IMR-90 (cell line): ENCODE results near the gene LYVE1. TPM values are rescaled to one million over a fixed set of nuclear protein-coding genes. Genes with fewer than 3 reads are reported as not detected.
A peak's percentile ranks its signal among the peaks of the same experiment; 100 is the strongest.

Experiments
- ATAC-seq: fragments of 200-7000 bp; cut with Tn5 transposase; 2 replicates; pipeline ENCODE4 v1.9.1; 2020; ENCODE audit warnings: low read depth, mild to moderate bottlenecking, moderate library complexity
- BruUV-seq: library from RNA; stranded (reverse); fragments of 400-500 nt; replicated peaks from 2 replicates; lab custom pipeline; 2021; lab: Mats Ljungman, UMichigan
- CTCF ChIA-PET: fragments of 300-600 bp; formaldehyde crosslinking; extraction: SDS; loops from one replicate; lab custom pipeline; 2021; ENCODE audit warnings: antibody characterized with exemption; lab: Yijun Ruan, JAX
- POLR2A ChIA-PET: fragments of 300-600 bp; sonication (Branson Sonifier 250); formaldehyde crosslinking; loops from one replicate; lab custom pipeline; 2022; ENCODE audit warnings: antibody characterized with exemption; ENCODE audit not compliant: unreplicated experiment; lab: Charles Lee
- DNase-seq: peaks from one replicate; pipeline ENCODE4 v3.0.0; 2013
- H2AFZ ChIP-seq: replicated peaks from 2 replicates; pipeline ENCODE3; 2013; ENCODE audit warnings: low read length, mild to moderate bottlenecking; ENCODE audit not compliant: poor library complexity
- H2AK5ac ChIP-seq: 2 replicates; pipeline ENCODE4 v1.6.1; 2013; ENCODE audit warnings: low read depth, low read length, inconsistent platforms
- H2AK9ac ChIP-seq: replicated peaks from 2 replicates; pipeline ENCODE3; 2013; ENCODE audit warnings: mild to moderate bottlenecking, low read depth, low read length, moderate library complexity; ENCODE audit not compliant: poor library complexity
- H2BK120ac ChIP-seq: 2 replicates; pipeline ENCODE4 v1.6.1; 2013; ENCODE audit warnings: low read depth, low read length, inconsistent platforms
- H2BK15ac ChIP-seq: 3 replicates; pipeline ENCODE4 v1.6.1; 2013; ENCODE audit warnings: low read depth, low read length, inconsistent platforms
- H2BK20ac ChIP-seq: 2 replicates; pipeline ENCODE4 v1.6.1; 2013; ENCODE audit warnings: low read depth, mild to moderate bottlenecking, inconsistent platforms, low read length, moderate library complexity
- H2BK5ac ChIP-seq: 2 replicates; pipeline ENCODE4 v1.6.1; 2013; ENCODE audit warnings: mild to moderate bottlenecking, low read depth, low read length, inconsistent platforms; ENCODE audit not compliant: poor library complexity, severe bottlenecking
- H3K14ac ChIP-seq: replicated peaks from 2 replicates; pipeline ENCODE4 v1.6.1; 2013; ENCODE audit warnings: low read depth, low read length, inconsistent platforms
- H3K18ac ChIP-seq: 2 replicates; pipeline ENCODE4 v1.6.1; 2013; ENCODE audit warnings: low read depth, low read length, control low read depth
- H3K23ac ChIP-seq: 2 replicates; pipeline ENCODE4 v1.6.1; 2013; ENCODE audit warnings: low read depth, low read length, inconsistent platforms
- H3K27ac ChIP-seq: 2 replicates; pipeline ENCODE4 v1.5.1; 2013; ENCODE audit warnings: mild to moderate bottlenecking, control low read depth, low read length; ENCODE audit not compliant: insufficient read depth
- H3K27me3 ChIP-seq: 2 replicates; pipeline ENCODE4 v1.6.1; 2013; ENCODE audit warnings: low read length; ENCODE audit not compliant: control insufficient read depth, insufficient read depth
- H3K36me3 ChIP-seq: 2 replicates; pipeline ENCODE4 v1.6.1; 2013; ENCODE audit warnings: low read length, mixed read lengths; ENCODE audit not compliant: control insufficient read depth, insufficient read depth
- H3K4ac ChIP-seq: 2 replicates; pipeline ENCODE4 v1.6.1; 2013; ENCODE audit warnings: low read depth, low read length, inconsistent platforms
- H3K4me1 ChIP-seq: 2 replicates; pipeline ENCODE4 v1.6.1; 2013; ENCODE audit warnings: low read length, mixed read lengths; ENCODE audit not compliant: control insufficient read depth, insufficient read depth
- H3K4me2 ChIP-seq: 2 replicates; pipeline ENCODE4 v1.6.1; 2013; ENCODE audit warnings: low read depth, mild to moderate bottlenecking, control low read depth, low read length, moderate library complexity
- H3K4me3 ChIP-seq: 2 replicates; pipeline ENCODE4 v1.5.1; 2013; ENCODE audit warnings: low read depth, mild to moderate bottlenecking, control low read depth, low read length, moderate library complexity; ENCODE audit not compliant: insufficient read depth
- H3K56ac ChIP-seq: 2 replicates; pipeline ENCODE4 v1.6.1; 2013; ENCODE audit warnings: low read length, inconsistent platforms; ENCODE audit not compliant: insufficient read depth; ENCODE audit errors: extremely low read depth
- H3K79me1 ChIP-seq, 2 experiments: 2 replicates each; pipeline ENCODE4 v1.6.1; 2013; ENCODE audit warnings: low read length in 2 of 2, inconsistent platforms in 1 of 2, low read depth in 1 of 2
- H3K9ac ChIP-seq: 2 replicates; pipeline ENCODE4 v1.6.1; 2013; ENCODE audit warnings: low read depth, low read length, control low read depth
- H3K9me1 ChIP-seq: 2 replicates; pipeline ENCODE4 v1.6.1; 2013; ENCODE audit warnings: low read length, inconsistent platforms; ENCODE audit not compliant: insufficient read depth
- H3K9me3 ChIP-seq: 2 replicates; pipeline ENCODE4 v1.6.1; 2013; ENCODE audit warnings: low read length; ENCODE audit not compliant: control insufficient read depth, insufficient read depth
- H4K20me1 ChIP-seq: 2 replicates; pipeline ENCODE4 v1.6.1; 2013; ENCODE audit warnings: low read length, inconsistent platforms; ENCODE audit not compliant: insufficient read depth
- H4K5ac ChIP-seq: 2 replicates; pipeline ENCODE4 v1.6.1; 2013; ENCODE audit warnings: mild to moderate bottlenecking, low read depth, low read length, control low read depth
- H4K8ac ChIP-seq, 2 experiments: 2 replicates each; pipeline ENCODE4 v1.6.1; 2013; ENCODE audit warnings: low read depth in 2 of 2, low read length in 2 of 2, control low read depth in 1 of 2, inconsistent platforms in 1 of 2
- H4K91ac ChIP-seq: 2 replicates; pipeline ENCODE4 v1.6.1; 2013; ENCODE audit warnings: low read depth, low read length, inconsistent platforms; ENCODE audit not compliant: insufficient read depth
- FOS ChIP-seq: fragments of 150-350 bp; IDR thresholded peaks from 2 replicates; pipeline ENCODE4 v1.6.1; 2016; ENCODE audit warnings: low read depth, low read length
- NFE2L2 ChIP-seq: fragments of 150-350 bp; IDR thresholded peaks from 2 replicates; pipeline ENCODE4 v1.6.1; 2016; ENCODE audit warnings: low read depth, mild to moderate bottlenecking, low read length
- RAD21 ChIP-seq: IDR thresholded peaks from 2 replicates; pipeline ENCODE4 v1.6.1; 2012; ENCODE audit warnings: low read length, improper control_type of control experiment
- WGBS, 2 experiments: methylation state at CpG; one replicate each; pipeline versions ENCODE4 v1.1.5 to v1.1.7; 2013; ENCODE audit warnings: missing lambda C conversion rate in 2 of 2; ENCODE audit not compliant: insufficient read length in 1 of 2; ENCODE audit errors: extremely low coverage in 2 of 2; 5-methylcytosine and 5-hydroxymethylcytosine counted together
- dilution Hi-C: fragments of 300-500 bp; cut with HindIII; formaldehyde crosslinking; loops from one replicate; pipeline ENCODE4 v1.14.3; 2018; ENCODE audit warnings: low sequenced_read_pairs; ENCODE audit not compliant: unreplicated experiment
- in situ Hi-C: fragments of 300-500 bp; cut with MboI; formaldehyde crosslinking; loops from 3 replicates; pipeline ENCODE4 v1.14.3; 2019; ENCODE audit warnings: low sequenced_read_pairs, inconsistent platforms, mixed read lengths
- intact Hi-C: fragments of 100-400 bp; cut with micrococcal nuclease; formaldehyde crosslinking; loops from 2 replicates; pipeline ENCODE4 v1.10.0; 2022
- polyA plus RNA-seq, 3 experiments: library from polyadenylated mRNA; depleted of rRNA; stranded (reverse); fragments of >200 nt; gene quantifications; 2 replicates each; pipeline ENCODE4 v1.2.3, GENCODE V29; 2012; ENCODE audit warnings: low replicate concordance in 1 of 3
- total RNA-seq: library from RNA; depleted of rRNA; stranded (reverse); fragments of >200 nt; gene quantifications from 2 replicates; pipeline ENCODE4 v1.2.3, GENCODE V29; 2012

Gene LYVE1
- total and polyA plus RNA-seq, 2 of the 4 experiments (the other 2 are of a cell fraction), result not detected

- H3K9ac ChIP-seq, result peak overlapping the region; percentile 17; the same call in 1 of the 2 replicates
- H4K8ac ChIP-seq, result peak overlapping the region; percentile 19 to 93
- no peaks in the 10 kb centered on the region for H3K9me3 ChIP-seq
- H3K4ac ChIP-seq, result peak overlapping the region; percentile 87
- H2BK20ac ChIP-seq, result peak overlapping the region; percentile 80; the same call in 1 of the 2 replicates
- BruUV-seq, result no TSS peak
- no peaks in the 10 kb centered on the region for H4K20me1 ChIP-seq
- peak overlapping the region; percentile 93; the same call in 1 of the 2 replicates for H2BK120ac ChIP-seq
- H3K27me3 ChIP-seq, result no peaks in the 10 kb centered on the region
- no peak for TF ChIP-seq FOS
- no peak for TF ChIP-seq RAD21
- no peak for TF ChIP-seq NFE2L2
- H3K4me1 ChIP-seq, result peaks cover 35% of the 10 kb centered on the region
- 0 out of 3 replicates have a peak overlapping the region, but pooled peaks have one; percentile 21 for H2BK15ac ChIP-seq
- ChIA-PET POLR2A (no interaction called here), CTCF (interaction anchor here (0.6 kb wide), 1 partner anchor 1464 kb away, joined by 3 read pairs; no protein-coding TSS in a partner anchor)
- H2AK5ac ChIP-seq, result peak overlapping the region; percentile 60; the same call in 1 of the 2 replicates
- dilution Hi-C loops, result no loop called here
- H3K9me1 ChIP-seq, result peaks cover 36% of the 10 kb centered on the region
- intact Hi-C loops, result no loop called here
- no peak overlapping the region for H2AK9ac ChIP-seq
- H3K56ac ChIP-seq, result no peak overlapping the region; the same call in 1 of the 2 replicates
- 0 out of 2 replicates have a peak overlapping the region, but pooled peaks have one; percentile 1 for H3K4me2 ChIP-seq
- H3K4me3 ChIP-seq, result no peak overlapping the region
- in situ Hi-C loops, result no loop called here
- H4K91ac ChIP-seq, result peak overlapping the region; percentile 33; the same call in 1 of the 2 replicates
- no peak for ATAC-seq
- no peak for DNase-seq
- H3K79me1 ChIP-seq, result peaks cover 0 to 24% of the 10 kb centered on the region in 2 experiments; a peak in 2 of 4 replicates
- peak overlapping the region; percentile 96; the same call in 1 of the 2 replicates for H3K14ac ChIP-seq
- H3K23ac ChIP-seq, result peak overlapping the region; percentile 82; the same call in 1 of the 2 replicates
- peaks cover 47% of the 10 kb centered on the region for H3K36me3 ChIP-seq
- no peak overlapping the region for H2AFZ ChIP-seq
- H3K27ac ChIP-seq, result peak overlapping the region; percentile 83
- H4K5ac ChIP-seq, result peak overlapping the region; percentile 60
- no CpG with 5 or more reads among the region's 3 CpGs for WGBS, 2 experiments
- peak overlapping the region; percentile 98 for H2BK5ac ChIP-seq
- peak overlapping the region; percentile 85 for H3K18ac ChIP-seq
Observed at GRCh38 chr11:10604798-10605197, 36.3 kb upstream of the LYVE1 start.
